ENCODE data around the gene LINS1.

DNA sequence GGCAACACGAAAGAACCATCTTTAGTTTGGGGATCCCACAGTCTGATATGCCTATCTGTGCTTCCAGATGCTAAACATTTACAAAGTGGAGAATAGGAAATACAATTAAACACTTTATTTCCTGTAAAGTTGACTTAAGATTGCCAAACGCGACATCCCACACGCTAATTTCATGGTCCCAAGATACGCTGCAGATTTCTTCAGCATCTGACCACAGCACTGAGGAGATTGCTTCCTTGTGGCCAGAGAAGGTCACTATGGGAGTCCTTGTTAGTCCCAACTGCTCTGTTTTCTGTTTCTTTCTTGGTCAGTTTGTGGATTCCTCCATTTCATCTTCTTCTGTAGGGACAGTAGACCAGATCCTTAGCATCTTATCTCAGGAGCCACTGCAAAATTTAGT is 43.7 kb upstream of the LINS1 start:
- TF ChIP-seq, protein P1, sequence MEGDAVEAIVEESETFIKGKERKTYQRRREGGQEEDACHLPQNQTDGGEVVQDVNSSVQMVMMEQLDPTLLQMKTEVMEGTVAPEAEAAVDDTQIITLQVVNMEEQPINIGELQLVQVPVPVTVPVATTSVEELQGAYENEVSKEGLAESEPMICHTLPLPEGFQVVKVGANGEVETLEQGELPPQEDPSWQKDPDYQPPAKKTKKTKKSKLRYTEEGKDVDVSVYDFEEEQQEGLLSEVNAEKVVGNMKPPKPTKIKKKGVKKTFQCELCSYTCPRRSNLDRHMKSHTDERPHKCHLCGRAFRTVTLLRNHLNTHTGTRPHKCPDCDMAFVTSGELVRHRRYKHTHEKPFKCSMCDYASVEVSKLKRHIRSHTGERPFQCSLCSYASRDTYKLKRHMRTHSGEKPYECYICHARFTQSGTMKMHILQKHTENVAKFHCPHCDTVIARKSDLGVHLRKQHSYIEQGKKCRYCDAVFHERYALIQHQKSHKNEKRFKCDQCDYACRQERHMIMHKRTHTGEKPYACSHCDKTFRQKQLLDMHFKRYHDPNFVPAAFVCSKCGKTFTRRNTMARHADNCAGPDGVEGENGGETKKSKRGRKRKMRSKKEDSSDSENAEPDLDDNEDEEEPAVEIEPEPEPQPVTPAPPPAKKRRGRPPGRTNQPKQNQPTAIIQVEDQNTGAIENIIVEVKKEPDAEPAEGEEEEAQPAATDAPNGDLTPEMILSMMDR (IDR thresholded peaks at IDR 0.05): no peak
- TF ChIP-seq POLR2A (IDR thresholded peaks at IDR 0.05) (no peak), POLR2AphosphoS5 (IDR thresholded peaks at IDR 0.05) (no peak), EP300 (IDR thresholded peaks at IDR 0.05) (no peak)

Data from sigmoid colon (tissue), 4 donors.